Smooth muscle cell (in vitro differentiated cells): ENCODE data around the gene TEKT5. TPM values are rescaled to one million over a fixed set of nuclear protein-coding genes. Genes with fewer than 3 reads are reported as not detected.

Source experiments
- DNase-seq: peaks from one replicate; lab custom pipeline; 2025; ENCODE audit not compliant: unreplicated experiment; lab: John Stamatoyannopoulos, UW
- H2AFZ ChIP-seq: fragments of 200-600 bp; sonication (generic); 2 replicates; pipeline ENCODE4 v1.6.0; 2016; ENCODE audit warnings: antibody characterized with exemption, low read depth, mild to moderate bottlenecking
- H3F3A ChIP-seq: fragments of 200-600 bp; sonication (generic); 2 replicates; pipeline ENCODE4 v1.6.0; 2017; ENCODE audit warnings: antibody characterized with exemption, low read depth
- H3K27ac ChIP-seq: fragments of 200-600 bp; sonication (generic); 2 replicates; pipeline ENCODE4 v1.5.1; 2016; ENCODE audit warnings: low read depth, mild to moderate bottlenecking
- H3K27me3 ChIP-seq: fragments of 200-600 bp; sonication (generic); 2 replicates; pipeline ENCODE4 v1.6.1; 2016; ENCODE audit warnings: low read depth, mild to moderate bottlenecking
- H3K36me3 ChIP-seq: fragments of 200-600 bp; sonication (generic); 2 replicates; pipeline ENCODE4 v1.5.1; 2016; ENCODE audit warnings: low read depth
- H3K4me1 ChIP-seq: fragments of 200-600 bp; sonication (generic); 2 replicates; pipeline ENCODE4 v1.5.1; 2016; ENCODE audit warnings: low read depth
- H3K4me2 ChIP-seq: fragments of 200-600 bp; sonication (generic); 2 replicates; pipeline ENCODE4 v1.6.0; 2016; ENCODE audit warnings: mild to moderate bottlenecking
- H3K4me3 ChIP-seq: fragments of 200-600 bp; sonication (generic); 2 replicates; pipeline ENCODE4 v1.5.1; 2016; ENCODE audit warnings: mild to moderate bottlenecking
- H3K79me2 ChIP-seq: fragments of 200-600 bp; sonication (generic); 2 replicates; pipeline ENCODE4 v1.6.0; 2016; ENCODE audit warnings: low read depth, mild to moderate bottlenecking
- H3K9ac ChIP-seq: fragments of 200-600 bp; sonication (generic); 2 replicates; pipeline ENCODE4 v1.6.0; 2016; ENCODE audit warnings: low read depth
- H3K9me3 ChIP-seq: fragments of 200-600 bp; sonication (generic); replicated peaks from 2 replicates; pipeline ENCODE4 v1.5.1; 2016; ENCODE audit warnings: low read depth
- H4K20me1 ChIP-seq: fragments of 200-600 bp; sonication (generic); 2 replicates; pipeline ENCODE4 v1.6.0; 2016; ENCODE audit warnings: low read depth
- CTCF ChIP-seq: fragments of 200-600 bp; sonication (generic); IDR thresholded peaks from 2 replicates; pipeline ENCODE4 v1.5.1; 2017; ENCODE audit warnings: borderline replicate concordance, mild to moderate bottlenecking, antibody characterized with exemption; ENCODE audit not compliant: insufficient read depth, poor library complexity, severe bottlenecking
- WGBS: methylation state at CpG from one replicate; pipeline ENCODE4 v1.1.7; 2016; ENCODE audit warnings: low lambda C conversion rate; 5-methylcytosine and 5-hydroxymethylcytosine counted together
- polyA plus RNA-seq: library from polyadenylated mRNA; unstranded; fragments of >200 nt; fragmentation: Nextera tagmentation; extraction: Ambion mirVana; gene quantifications from 2 replicates; pipeline ENCODE4 v1.2.1, GENCODE V29; 2016
- total RNA-seq: library from RNA; depleted of rRNA; stranded (reverse); fragments of >200 nt; gene quantifications from 2 replicates; pipeline ENCODE4 v1.2.3, GENCODE V29; 2014

TEKT5 gene
- total and polyA plus RNA-seq, 2 experiments from 2014 or later: not detected

- H3K4me2 ChIP-seq: no peak overlapping the region
- TF ChIP-seq CTCF: no peak
- H3K36me3 ChIP-seq: no peaks in the 10 kb centered on the region
- no peaks in the 10 kb centered on the region for H3K9me3 ChIP-seq
- no peaks in the 10 kb centered on the region for H3K79me2 ChIP-seq
- no peaks in the 10 kb centered on the region for H3F3A ChIP-seq
- H4K20me1 ChIP-seq: no peaks in the 10 kb centered on the region
- no peaks in the 10 kb centered on the region for H3K4me1 ChIP-seq
- H3K4me3 ChIP-seq: no peak overlapping the region
- DNase-seq: no peak
- WGBS: 93% methylated on average over 4 of the region's 4 CpGs
- H2AFZ ChIP-seq: no peak overlapping the region
- H3K9ac ChIP-seq: no peak overlapping the region
- H3K27ac ChIP-seq: no peak overlapping the region
- H3K27me3 ChIP-seq: peaks cover under 1% of the 10 kb centered on the region
Measured at GRCh38 chr16:10657925-10658324, 36.8 kb downstream of the TEKT5 start.

GRCh38 chr16:10656618-10657017 lies 38.1 kb downstream of the TEKT5 start:
- TF ChIP-seq CTCF: no peak
- Histone ChIP-seq H3K4me2 (no peak overlapping the region), H3K9me3 (no peaks in the 10 kb centered on the region), H2AFZ (no peak overlapping the region), H4K20me1 (no peaks in the 10 kb centered on the region), H3K27me3 (no peaks in the 10 kb centered on the region), H3K4me1 (no peaks in the 10 kb centered on the region), H3F3A (no peaks in the 10 kb centered on the region), H3K79me2 (no peaks in the 10 kb centered on the region), H3K4me3 (no peak overlapping the region), H3K9ac (no peak overlapping the region), H3K27ac (no peak overlapping the region), H3K36me3 (no peaks in the 10 kb centered on the region)
- DNase-seq: no peak

- Histone ChIP-seq H4K20me1 (no peaks in the 10 kb centered on the region), H3K36me3 (no peaks in the 10 kb centered on the region), H3K4me2 (no peak overlapping the region), H3K4me3 (no peak overlapping the region), H3K4me1 (no peaks in the 10 kb centered on the region), H2AFZ (no peak overlapping the region), H3F3A (no peaks in the 10 kb centered on the region), H3K9ac (no peak overlapping the region), H3K27me3 (no peaks in the 10 kb centered on the region), H3K27ac (no peak overlapping the region), H3K79me2 (no peaks in the 10 kb centered on the region), H3K9me3 (no peaks in the 10 kb centered on the region)
- DNase-seq: no peak
- no peak for TF ChIP-seq CTCF
Measured at GRCh38 chr16:10655415-10655977, 39.2 kb downstream of the TEKT5 start.

- 75% methylated on average over 7 of the region's 8 CpGs for WGBS
Measured at GRCh38 chr16:10654592-10655414, 39.9 kb downstream of the TEKT5 start.

More at GRCh38 chr16:10654592-10655414, 39.9 kb downstream of the TEKT5 start:
- no peak overlapping the region for H3K9ac ChIP-seq
- no peaks in the 10 kb centered on the region for H3K9me3 ChIP-seq
- no peaks in the 10 kb centered on the region for H4K20me1 ChIP-seq
- H3K4me2 ChIP-seq: no peak overlapping the region
- H3K4me1 ChIP-seq: no peaks in the 10 kb centered on the region
- no peaks in the 10 kb centered on the region for H3F3A ChIP-seq
- no peak overlapping the region for H2AFZ ChIP-seq
- no peak for DNase-seq
- H3K4me3 ChIP-seq: no peak overlapping the region
- no peaks in the 10 kb centered on the region for H3K79me2 ChIP-seq
- H3K27me3 ChIP-seq: no peaks in the 10 kb centered on the region
- TF ChIP-seq CTCF: no peak
- no peaks in the 10 kb centered on the region for H3K36me3 ChIP-seq
- no peak overlapping the region for H3K27ac ChIP-seq
